Subcutaneous adipose tissue (tissue), 4 donors: ENCODE data around the gene MC2R. TPM values are rescaled to one million over a fixed set of nuclear protein-coding genes. Genes with fewer than 3 reads are reported as not detected.

Experiments used
- total RNA-seq, 4 donors: library from RNA; depleted of rRNA; stranded (reverse); fragments of >200 nt; gene quantifications; one replicate each; pipeline ENCODE4 v1.1.0, GENCODE V29; 2016
- TF ChIP-seq, protein P1 (sequence below): fragments of 450-650 bp; IDR thresholded peaks from one replicate; pipeline ENCODE4 v1.5.1; 2016; ENCODE audit warnings: low read depth, mild to moderate bottlenecking, control low read depth, antibody characterized with exemption, moderate library complexity

The MC2R gene
- total RNA-seq, 4 donors from 2014 or later = not detected

DNA sequence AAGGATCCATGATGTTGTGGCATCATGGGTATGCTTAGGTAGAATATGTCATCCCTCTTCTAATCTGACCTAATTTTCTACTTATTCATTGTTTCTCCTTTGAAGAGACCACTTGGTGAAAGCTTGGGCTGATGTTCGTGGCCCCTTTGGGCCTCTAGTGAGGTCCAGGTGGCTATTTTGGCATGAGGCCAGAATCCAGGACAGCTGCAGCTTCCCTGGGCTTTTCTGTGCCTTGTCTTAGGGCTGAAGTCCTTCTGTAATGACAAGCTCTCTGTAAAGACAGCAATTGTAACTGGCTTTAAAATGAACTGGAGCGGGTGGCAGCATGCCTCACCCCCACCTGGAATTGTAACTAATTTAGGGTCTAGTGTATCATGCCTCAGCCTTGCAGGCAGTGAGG, 15.6 kb upstream of the MC2R start:
- TF ChIP-seq, protein P1, sequence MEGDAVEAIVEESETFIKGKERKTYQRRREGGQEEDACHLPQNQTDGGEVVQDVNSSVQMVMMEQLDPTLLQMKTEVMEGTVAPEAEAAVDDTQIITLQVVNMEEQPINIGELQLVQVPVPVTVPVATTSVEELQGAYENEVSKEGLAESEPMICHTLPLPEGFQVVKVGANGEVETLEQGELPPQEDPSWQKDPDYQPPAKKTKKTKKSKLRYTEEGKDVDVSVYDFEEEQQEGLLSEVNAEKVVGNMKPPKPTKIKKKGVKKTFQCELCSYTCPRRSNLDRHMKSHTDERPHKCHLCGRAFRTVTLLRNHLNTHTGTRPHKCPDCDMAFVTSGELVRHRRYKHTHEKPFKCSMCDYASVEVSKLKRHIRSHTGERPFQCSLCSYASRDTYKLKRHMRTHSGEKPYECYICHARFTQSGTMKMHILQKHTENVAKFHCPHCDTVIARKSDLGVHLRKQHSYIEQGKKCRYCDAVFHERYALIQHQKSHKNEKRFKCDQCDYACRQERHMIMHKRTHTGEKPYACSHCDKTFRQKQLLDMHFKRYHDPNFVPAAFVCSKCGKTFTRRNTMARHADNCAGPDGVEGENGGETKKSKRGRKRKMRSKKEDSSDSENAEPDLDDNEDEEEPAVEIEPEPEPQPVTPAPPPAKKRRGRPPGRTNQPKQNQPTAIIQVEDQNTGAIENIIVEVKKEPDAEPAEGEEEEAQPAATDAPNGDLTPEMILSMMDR = no peak

GRCh38 chr18:13923221-13923620, 7.9 kb upstream of the MC2R start:
- TF ChIP-seq, protein P1 = no peak

DNA sequence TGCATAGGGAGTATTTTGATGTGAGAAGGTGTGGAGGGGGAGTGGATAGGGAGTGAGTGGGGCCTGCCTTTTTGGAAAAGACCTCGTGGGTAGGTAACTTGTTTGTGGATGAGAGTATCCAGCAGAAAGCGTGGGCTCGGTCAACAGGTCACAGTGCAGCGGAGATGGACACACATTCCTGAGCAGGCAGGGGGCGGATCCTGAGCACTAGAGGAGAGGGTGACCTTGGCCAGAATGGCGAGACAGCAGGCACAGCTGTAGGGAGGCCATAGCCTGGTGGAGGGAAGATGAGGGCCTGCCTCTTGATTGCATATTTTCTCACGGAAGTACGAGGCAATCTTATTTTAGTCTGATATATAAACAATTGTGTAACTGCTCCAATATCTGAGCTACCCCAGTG, 3.6 kb upstream of the MC2R start:
- TF ChIP-seq, protein P1 = no peak

DNA sequence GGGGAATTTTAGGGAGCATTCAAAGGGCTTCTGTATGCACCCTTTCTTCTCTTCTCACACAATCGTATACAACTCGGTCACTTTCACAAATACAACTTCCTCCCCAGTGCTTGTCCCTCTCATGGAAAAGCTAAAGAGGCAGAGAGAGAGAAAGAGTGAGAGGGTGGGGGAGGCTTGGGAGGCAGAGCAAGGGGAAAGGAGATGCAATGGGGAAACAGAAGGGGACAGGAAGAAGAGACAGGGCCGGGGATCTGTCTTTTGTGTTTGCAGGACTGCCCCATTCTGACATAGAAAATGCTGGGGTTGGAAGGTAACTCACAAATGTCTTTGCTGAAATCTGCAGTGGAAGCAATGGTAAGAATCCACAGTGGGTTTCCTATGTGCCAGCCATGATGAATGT, 2.1 kb upstream of the MC2R start:
- TF ChIP-seq, protein P1 = no peak

- TF ChIP-seq, protein P1 = no peak
Observed at GRCh38 chr18:13916559-13916958, 1.2 kb upstream of the MC2R start.

GRCh38 chr18:13915995-13916431, 677 bp upstream of the MC2R start:
- TF ChIP-seq, protein P1 = no peak

DNA sequence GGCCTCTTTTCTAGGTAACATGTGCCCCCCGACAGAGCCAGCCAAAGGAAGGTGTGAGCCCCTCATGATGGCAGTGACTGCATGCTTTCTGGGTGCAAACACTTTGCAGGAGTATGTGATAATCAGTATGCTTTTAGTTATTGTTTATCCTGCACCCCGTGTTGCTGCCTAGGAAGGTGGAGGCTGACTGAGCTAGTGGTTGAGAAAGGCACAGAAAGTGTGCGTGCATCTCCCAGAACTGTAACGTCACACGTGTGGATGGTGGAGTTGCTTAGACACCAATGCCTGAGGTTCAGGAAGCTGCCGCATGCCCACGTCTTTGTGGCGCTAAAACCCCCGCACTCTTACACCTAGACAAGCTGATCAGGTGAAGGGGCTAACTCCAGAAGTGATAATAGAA, 580 bp downstream of the MC2R start:
- TF ChIP-seq, protein P1 = no peak

DNA sequence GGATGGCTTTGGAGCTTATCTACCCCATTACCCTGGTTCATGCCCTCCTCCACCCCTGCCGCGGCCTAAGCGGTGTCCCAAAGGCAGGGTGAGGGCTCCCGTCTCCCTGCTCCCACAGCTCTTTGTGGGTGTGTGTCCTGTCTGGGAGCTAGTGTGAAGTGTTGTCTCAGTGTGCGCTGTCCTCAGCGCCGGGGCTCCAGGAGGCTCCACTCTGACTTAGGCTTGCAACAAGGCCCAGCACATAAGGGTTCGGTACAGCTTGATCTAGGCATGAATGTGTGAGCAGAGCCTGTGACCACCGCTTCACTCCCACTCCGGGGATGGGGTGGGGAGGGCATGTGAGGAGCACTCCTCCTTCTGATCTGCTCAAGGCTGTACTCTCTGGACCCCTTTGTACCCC, 1.2 kb downstream of the MC2R start:
- TF ChIP-seq, protein P1 = no peak
